Hippocampal formation (tissue), 2 donors: ENCODE results near the gene ENTPD2.
"Not testable (repeated sequence)": the region's sequence is repeated elsewhere in the genome, so short reads cannot be mapped to it uniquely, and the experiment has no call there.

ENCODE experiments used
- DNase-seq, 2 donors: peaks; one replicate each; lab custom pipeline; 2025; lab: John Stamatoyannopoulos, UW

The ENTPD2 gene

DNA sequence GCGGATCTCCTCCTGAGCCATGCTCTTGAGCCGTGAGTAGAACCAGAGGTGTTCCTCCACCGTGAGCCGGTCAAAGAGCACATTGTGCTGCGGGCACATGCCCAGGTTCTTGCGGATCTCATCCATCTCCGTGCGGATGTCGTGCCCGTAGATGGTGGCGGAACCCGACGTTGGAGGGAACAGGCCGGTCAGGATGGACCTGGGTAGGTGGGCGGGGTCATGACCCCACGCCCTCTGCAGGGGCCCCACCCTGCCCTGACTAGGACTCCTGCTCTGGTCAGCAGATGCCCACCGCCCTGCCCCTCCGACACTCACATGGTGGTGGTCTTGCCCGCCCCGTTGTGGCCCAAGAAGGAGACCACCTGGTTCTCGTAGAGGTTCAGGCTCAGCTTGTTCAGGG, 37.9 kb downstream of the ENTPD2 start:
- DNase-seq: no peak

DNA sequence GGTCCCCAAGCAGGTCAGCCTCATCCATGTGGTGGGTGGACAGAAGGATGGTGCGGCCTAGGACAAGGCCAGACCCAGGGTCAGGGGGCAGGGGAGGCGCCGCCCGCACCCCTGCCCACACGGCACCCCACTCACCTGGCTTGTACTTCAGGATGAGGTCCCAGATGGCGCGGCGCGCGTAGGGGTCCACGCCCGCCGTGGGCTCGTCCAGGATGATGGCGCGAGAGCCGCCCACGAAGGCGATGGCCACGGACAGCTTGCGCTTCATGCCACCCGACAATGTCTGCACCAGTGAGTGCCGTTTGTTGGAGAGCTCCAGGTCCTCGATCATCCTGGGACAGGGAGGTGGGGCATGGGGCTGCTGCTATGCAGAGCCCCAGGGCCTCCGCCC, 38.3 kb downstream of the ENTPD2 start:
- no peak for DNase-seq

DNA sequence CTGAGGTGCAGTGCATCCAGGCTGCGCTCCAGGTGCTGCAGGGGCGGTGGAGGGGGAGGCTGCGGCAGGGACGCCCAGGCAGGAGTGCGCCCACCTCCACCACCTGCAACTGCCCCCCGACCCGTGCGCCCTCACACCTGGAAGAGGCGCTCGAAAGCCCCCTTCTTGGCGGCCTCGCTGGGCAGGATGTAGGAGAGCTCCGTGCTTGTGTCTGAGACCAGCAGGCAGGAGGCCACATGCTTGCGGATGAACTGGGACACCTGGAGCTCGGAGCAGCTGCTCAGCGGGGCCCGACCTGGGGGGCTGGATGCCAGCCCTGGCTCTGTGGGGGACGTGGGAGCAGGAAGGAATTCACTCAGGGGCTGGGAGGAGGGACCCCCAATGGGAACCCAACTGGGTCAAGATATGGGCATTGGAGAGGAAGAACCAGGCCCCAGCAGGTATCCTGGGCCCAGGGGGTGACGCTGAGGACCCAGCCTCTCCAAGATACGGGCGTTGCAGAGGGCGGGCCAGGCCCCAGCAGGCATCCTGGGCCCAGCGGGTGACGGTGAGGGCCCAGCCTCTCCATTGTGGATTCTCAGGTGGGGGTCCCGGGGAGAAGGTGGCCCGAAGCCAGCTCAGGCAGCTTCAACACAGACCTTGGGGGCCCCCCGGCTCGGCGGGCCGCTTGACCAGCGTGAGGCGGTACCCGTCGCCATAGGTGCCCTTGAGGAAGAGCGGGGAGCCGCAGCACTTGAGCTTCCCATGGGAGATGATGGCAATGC, 38.9 kb downstream of the ENTPD2 start:
- DNase-seq: no peak

DNA sequence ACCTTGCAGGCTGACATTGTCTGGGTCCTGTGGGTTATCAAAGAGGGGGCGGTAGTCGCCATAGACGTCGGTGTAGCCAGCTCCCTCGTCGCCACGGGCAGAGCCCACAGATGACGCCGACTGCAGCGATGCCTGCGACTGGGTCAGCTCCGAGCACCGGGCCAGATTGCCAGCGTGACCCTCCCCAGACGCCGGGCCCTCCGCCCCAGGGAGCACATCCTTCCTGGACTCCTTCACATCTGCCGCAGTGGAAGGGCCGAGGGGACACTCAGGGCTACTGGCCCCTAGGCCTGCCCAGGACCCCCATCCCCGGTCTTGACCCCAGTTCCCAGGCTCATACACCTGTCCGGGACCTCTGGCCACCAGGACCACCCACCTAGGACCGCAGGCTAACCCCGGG, 39.7 kb downstream of the ENTPD2 start:
- DNase-seq: no peak

DNA sequence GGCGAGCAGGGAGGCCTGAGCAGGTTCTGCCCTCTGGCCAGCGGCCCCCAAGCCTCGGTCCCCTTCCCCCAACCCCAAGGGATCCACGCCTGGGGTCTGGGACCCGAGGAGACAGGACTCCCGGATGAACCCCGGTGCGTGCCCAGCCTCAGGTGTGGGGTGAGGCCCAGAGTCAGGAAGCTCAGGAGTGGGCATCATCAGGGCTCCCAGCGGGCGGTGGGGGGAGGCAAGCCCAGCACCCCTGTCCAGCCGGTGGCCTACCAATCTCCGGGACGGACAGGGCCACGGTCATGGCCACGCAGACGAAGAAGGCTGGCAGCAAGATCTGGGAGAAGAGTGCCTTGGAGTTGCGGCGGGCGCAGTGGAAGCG, 40.3 kb downstream of the ENTPD2 start:
- no peak for DNase-seq

DNA sequence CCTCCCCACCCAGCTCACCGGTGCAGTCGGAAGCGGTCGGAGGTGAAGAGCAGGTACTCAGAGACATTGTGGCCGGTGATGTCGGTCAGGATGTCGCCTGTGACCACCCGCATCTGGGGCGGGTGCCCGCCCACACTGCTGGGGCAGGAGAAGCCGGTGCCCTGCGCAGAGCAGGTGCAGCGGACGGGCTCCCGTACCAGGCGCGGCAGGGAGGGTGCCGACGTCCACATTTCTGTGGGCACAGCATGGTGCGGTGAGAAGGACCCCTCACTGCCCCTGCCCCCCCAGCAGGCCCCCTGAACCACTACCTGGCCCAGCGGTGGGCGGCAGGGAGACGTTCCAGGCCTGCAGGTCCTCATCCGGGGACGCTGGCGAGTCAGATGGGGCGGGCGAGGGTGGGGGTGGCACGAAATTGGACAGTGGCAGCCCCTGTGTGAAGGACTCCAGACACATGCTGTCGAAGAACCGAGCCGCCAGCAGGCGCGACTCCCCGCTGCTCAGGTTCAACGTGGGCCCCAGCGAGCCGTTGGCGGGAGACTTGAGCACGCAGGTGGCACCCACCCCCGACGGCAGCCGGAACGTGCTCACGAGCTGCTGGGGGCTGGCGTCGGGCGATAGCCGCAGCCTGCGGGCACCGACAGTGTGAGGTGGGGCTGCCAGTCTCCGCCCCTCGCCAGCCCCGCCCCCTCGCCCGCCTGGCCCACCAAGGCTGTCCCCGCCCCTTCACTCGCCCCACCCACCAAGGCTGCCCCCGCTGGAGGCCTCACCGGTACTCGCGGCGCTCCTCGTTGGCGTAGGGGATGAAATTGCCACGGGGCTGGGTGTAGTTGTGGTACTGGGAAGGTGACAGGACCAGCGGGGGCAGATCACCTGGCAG, 40.9 kb downstream of the ENTPD2 start:
- no peak for DNase-seq

DNA sequence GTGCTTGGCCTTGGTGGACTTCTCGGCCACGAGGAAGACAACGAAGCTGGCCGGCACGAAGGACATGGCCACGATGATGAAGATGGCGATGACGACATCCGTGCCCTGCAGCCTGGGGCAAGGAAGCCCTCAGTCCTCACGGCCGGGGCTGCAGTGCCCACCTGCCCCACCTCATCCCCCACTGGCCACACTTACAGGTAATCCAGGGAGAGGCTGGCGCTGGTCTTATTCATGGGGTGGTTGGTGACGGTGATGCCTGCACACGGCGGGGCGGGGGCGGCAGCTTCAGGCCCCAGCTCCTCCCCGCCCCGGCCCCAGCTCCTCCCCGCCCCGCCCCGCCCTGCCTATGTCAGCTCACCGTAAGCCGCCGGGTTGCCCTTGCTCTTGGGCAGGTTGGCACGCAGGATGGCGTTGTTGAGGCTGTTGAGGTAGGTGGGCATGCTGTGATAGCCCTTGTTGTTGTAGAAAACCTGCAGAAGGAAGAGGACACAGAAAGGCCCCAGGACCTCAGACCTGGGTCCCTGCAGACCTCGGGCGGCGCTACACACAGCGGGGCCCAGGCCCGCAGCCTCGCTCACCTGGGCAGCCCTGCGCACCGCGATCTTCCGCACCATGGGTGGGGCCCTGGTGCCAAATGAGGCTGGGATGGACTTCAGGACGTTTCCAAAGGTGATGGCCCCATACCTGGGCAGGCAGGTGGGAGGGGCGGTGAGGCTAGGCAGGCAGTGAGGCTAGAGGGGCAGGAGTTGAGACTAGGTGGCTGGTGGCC, 41.8 kb downstream of the ENTPD2 start:
- no peak for DNase-seq

DNA sequence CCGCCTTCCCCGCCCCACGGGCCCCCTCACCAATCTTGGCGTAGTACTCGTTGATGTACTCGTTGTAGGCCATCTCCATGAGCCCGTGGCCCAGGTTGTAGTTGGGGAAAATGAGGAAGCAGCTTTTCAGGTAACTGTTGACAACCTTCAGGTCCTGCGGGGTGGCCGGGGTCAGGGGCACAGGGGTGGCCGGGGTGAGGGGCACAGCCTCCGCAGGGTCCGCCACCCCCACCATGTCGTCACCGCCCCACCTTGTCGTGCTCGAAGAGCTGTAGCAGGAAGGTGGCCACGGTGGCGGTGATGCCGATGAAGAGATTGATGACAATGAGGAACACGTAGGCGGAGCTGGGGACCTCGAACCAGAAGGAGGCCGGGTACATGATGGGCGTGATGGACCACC, 42.7 kb downstream of the ENTPD2 start:
- DNase-seq: no peak

DNA sequence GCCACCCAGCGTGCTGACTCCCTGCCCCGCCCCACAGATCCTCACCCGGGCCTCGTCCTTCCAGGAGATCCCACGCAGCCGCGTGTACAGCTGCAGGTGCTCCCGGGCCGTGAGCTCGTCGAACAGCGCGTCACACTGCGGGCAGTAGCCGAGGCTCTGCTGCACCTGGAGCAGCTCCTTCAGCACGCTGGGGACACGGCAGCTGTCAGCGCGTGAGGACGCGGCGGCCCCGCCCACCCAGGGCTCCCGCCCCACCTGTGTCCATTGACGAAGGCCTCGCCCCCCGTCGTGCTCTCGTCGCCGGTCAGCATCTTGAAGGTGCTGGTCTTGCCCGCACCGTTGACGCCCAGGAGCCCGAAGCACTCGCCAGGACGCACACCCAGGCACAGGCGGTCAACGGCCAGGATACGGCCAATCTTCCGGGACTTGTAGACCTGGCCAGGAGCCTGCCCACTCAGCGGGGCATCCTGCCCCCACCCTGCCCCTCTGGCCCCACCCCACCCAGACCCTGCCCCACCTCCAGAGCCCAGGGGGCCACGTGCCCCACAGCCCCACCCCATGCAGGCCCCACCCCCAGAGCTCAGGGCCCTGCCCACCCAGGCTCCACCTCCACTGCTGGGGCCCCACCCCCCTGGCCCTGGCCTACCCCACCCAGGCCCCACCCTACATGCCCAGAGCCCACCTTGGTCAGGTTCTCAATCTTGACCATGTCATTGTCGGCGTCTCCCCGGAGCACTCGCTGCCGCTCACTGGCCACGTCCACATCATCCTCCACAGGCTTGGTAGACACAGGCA, 43.7 kb downstream of the ENTPD2 start:
- DNase-seq: no peak

DNA sequence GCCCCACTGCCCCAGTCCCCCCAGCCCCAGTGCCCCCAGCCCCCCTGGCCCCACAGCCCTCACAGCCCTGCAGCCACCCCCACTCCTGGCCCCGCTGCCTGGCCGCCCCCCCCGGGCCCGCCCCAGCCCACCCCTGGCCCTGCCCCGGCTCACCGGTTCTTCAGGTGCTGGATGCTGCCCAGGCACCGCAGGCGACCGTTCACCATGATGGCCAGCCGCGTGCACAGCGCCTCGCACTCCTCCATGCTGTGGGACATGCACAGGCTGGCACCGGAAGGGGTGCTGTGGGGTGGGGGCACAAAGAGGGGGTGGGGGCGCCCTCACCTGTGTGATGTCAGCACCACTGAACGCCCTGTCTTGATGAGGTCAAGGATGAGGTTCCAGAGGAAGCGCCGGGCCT, 44.6 kb downstream of the ENTPD2 start:
- no peak for DNase-seq

DNA sequence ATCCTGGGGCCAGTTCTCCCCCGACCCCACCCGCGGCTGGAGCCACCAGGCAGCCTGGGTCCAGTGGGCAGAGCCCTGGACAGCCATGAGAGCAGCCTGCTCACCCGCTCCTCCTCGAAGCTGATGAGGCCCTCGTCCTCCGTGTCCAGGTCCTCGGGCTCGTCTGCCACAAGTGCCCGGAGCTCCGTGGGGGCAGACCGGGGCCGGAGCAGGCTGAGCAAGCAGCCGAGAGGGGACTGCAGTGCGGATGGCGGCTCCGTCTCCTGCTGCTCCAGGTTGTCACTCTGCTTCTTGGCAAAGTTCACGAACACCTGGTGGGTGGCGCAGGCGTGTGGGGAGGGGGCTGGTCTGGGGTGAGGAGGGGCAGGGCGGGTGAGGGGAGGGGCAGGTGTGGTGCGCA, 45.5 kb downstream of the ENTPD2 start:
- DNase-seq: no peak

DNA sequence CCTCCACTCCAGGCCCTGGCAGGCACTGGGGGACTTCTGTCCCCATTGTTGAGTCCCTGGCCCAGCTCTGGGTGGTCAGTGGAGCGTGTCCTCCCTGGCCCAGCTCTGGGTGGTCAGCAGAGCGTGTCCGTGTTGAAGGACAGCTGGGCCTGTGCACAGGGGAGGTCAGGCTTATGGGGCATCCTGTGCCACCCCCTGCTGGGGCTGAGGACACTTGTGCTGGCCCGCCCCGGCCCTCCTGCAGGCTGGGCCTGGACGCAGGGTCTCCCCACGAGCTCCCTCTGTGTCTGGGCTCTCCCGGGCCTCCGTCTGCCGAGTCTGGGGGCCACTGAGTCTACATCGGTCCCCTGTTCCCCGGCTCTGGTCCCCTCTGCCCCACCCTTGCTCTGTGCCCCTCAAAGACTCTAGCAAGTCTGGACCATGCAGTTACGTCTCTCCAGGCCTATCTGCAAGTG, 46.0 kb downstream of the ENTPD2 start:
- DNase-seq: no peak

DNA sequence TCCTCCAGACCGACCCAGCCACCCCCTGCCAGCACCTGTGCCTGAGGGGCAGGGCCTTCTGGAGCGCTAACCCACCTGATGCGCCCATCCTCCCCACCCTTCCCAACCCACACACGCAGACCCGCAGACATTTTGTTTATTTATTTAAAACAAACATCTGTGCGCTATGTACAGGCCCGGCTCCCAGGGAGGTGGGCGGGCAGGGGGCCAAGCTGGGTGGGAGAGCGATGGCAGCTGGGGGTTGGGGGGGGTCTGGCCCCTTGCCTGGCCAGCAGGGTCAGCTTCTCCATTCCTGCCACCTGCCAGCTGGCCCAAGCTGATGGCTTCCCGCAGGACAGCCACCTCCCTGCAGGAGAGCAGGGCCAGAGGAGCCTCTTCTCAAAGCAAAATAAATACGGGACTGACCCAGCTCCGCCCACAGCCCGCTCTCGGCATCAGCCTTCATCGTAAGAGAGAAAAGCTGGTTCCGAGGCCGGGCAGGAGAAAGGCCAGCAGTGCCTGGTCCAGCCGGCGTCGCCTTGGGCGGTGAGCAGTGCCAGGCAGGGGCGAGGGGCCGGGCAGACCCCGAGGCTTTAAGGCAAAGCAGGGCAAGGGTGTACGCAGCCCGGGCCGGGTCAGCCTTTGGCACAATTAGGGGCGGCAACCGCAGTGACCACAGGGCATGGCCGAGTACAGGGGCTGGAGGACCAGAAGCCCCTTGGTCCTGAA, 46.6 kb downstream of the ENTPD2 start:
- no peak for DNase-seq

DNA sequence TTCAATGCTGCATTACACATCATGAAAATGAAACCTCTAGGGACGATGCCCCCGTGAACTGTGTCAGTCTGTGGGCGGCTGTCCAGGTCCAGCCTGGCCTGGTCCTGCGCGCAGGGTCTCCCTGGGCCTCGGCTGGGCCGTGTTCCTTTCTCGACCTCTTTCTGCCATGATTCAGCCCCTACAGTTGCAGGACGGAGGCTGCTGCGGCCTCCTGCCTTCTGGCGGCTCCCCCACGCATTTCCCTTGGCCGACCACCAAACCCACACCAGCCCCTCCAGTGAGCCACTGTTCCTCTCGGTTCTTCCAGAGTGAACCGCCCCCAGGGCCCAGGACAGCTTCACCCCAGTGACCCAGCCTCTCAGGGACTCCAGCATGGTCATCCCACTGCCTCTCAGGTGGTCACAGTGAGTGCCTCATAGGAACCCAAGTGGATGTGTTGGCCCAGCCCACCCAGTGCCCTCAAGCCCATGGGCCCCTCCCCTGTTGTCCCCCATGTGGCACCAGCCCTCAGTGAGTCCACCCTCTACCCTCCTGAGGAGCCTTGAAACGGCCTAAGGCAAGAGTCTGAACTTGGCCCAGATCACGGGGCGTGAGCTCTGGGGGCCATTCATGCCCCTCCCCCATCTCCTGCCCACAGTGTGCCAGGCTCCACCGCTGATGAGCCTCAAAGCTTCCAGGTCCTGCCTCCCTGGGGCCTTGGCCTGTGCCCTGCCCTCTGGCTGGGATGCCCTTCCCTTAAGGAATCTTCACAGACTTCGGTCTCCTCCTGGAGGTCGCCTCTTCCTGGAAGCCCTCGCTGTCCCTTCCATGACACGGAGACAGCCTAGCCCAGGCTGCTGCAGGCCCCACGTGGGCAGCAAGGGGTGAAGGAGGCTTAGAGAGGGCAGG, 47.5 kb downstream of the ENTPD2 start:
- no peak for DNase-seq

DNA sequence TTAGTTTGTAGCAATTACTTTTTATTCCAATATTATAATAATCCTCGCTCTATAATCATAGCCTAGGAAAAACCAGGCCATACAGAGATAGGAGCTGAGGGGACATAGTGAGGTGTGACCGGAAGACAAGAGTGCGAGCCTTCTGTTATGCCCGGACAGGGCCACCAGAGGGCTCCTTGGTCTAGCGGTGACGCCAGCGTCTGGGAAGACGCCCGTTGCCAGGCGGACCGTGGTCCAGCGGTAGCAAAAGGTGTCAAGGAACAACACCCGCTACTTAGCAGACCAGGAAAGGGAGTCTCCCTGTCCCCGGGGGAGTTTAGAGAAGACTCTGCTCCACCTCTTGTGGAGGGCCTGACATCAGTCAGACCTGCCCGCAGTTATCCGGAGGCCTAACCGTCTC, 49.6 kb downstream of the ENTPD2 start:
- not testable (repeated sequence) for DNase-seq

DNA sequence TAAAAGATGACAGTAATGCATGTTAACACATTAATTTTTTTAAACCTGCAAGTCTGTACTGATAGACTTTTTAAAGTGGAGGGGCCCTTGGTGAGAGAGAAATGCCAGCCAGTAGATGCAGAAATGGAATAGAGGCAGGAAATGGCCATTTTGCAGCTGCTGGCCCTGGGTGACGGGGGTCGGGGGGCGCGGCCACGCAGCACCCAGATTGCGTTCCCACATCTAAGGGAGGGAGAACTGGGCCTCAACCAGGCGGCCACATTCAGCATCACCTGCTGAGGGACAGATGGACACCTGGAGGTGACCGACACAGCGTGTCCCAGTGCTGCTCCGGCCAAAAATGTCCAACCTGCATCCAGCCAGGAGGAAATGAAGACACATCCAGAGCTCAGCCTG, 51.2 kb downstream of the ENTPD2 start:
- DNase-seq: no peak

DNA sequence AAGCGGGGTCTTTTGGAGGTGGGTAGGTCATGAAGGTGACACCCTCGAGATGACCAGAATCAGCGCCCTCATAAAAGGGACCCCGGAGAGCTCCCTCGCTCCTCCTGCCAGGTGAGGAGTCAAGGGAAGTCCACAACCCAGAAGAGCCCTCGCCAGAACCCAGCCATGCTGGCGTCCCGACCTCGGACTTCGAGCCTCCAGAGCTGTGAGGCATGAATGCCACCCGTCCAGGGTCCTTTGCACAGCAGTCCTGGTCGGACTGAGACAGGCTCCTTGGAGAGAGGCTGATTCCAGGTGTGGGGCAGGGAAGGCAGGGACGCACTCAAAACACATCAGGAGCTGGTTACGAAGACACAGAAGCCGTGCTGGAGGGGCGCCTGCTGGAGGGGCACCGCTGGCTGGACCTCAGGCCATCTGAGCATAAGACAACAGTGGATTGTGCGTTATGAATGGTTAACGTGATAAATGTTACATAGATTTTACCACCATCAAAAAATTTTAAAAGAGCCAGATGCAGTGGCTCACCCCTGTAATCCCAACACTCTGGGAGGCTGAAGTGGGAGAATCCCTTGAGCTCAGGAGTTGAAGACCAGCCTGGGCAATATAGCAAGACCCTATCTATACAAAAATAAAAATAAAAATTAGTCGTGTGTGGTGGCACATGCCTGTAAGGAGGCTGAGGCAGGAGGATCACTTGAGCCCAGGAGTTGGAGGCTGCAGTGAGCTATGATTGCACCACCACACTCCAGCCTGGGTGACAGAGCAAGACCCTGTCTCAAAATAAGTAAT, 51.8 kb downstream of the ENTPD2 start:
- no peak for DNase-seq

DNA sequence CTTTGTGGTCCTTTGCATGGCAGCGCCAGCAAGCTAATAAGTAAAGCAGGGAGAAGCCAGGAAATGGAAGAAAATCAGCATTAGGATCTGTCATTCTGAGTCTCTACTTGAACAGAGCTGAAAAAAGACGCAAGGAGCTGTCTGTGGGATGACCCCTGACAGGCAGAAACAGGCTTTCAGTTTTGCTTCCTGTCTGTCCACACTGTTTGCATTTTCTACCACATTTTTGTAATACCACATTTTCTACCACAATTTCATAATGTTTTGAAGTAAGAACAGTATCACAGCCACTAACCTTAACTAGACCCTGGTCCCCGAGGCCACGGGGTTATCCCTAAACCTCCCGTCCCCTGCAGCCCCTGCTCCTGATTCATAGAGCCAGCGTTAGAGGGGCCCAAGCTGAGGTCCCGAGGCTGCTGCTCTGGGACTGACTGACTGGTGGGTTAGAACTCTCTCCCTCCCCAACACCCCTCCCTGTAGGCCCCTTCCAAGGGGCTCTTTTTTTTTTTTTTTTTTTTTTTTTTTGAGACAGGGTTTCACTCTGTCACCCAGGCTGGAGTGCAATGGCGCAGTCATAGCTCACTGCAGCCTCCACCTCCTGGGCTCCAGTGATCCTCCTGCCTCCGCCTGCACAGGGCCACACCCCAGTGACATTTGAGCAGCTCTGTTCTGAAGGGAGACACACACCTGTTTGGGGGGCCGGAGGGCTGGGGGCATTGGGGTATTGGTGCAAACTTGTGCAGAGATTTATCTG, 53.5 kb downstream of the ENTPD2 start:
- no peak for DNase-seq
